Measurements from ENCODE around the gene DNHD1.
A peak's percentile ranks its signal among the peaks of the same experiment; 100 is the strongest.

The DNHD1 gene

DNA sequence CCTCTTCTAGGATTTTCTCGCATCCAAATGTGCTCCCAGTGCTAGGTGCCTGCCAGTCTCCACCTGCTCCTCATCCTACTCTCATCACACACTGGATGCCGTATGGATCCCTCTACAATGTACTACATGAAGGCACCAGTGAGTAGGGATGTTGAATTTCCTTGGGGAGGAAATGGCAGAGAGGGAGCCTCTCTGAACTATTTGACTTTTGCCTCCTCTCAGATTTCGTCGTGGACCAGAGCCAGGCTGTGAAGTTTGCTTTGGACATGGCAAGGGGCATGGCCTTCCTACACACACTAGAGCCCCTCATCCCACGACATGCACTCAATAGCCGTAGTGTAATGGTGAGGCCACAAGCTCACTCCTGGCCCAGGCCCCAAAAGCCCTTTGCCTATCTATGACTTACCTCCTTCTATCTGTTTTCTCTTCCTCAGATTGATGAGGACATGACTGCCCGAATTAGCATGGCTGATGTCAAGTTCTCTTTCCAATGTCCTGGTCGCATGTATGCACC is 112.5 kb downstream of the DNHD1 start:
- H3K4me3 ChIP-seq (replicated peaks in 1 of 2; ENCODE audit: low read depth in 2 of 2, low read length in 2 of 2) = no peak overlapping the region
- DNase-seq (ENCODE audit: low read depth in 2 of 2) = no peak
- TF ChIP-seq, protein P1, sequence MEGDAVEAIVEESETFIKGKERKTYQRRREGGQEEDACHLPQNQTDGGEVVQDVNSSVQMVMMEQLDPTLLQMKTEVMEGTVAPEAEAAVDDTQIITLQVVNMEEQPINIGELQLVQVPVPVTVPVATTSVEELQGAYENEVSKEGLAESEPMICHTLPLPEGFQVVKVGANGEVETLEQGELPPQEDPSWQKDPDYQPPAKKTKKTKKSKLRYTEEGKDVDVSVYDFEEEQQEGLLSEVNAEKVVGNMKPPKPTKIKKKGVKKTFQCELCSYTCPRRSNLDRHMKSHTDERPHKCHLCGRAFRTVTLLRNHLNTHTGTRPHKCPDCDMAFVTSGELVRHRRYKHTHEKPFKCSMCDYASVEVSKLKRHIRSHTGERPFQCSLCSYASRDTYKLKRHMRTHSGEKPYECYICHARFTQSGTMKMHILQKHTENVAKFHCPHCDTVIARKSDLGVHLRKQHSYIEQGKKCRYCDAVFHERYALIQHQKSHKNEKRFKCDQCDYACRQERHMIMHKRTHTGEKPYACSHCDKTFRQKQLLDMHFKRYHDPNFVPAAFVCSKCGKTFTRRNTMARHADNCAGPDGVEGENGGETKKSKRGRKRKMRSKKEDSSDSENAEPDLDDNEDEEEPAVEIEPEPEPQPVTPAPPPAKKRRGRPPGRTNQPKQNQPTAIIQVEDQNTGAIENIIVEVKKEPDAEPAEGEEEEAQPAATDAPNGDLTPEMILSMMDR (IDR thresholded peaks at IDR 0.05; ENCODE audit: low read depth, low read length) = no peak

DNA sequence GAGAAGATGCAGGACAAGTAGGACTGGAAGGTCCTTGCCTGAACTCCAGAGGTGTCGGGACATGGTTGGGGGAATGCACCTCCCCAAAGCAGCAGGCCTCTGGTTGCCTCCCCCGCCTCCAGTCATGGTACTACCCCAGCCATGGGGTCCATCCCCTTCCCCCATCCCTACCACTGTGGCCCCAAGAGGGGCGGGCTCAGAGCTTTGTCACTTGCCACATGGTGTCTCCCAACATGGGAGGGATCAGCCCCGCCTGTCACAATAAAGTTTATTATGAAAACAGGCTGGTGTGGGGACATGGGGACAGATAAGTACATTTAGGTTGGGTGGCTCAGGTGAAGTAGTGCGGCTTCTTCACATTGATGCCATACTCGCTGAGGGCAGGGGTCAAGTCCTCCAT is 113.5 kb downstream of the DNHD1 start:
- no peak for DNase-seq (ENCODE audit: low read depth in 2 of 2)
- H3K4me3 ChIP-seq (replicated peaks in 1 of 2; ENCODE audit: low read depth in 2 of 2, low read length in 2 of 2) = no peak overlapping the region
- TF ChIP-seq, protein P1 (IDR thresholded peaks at IDR 0.05; ENCODE audit: low read depth, low read length) = no peak

DNA sequence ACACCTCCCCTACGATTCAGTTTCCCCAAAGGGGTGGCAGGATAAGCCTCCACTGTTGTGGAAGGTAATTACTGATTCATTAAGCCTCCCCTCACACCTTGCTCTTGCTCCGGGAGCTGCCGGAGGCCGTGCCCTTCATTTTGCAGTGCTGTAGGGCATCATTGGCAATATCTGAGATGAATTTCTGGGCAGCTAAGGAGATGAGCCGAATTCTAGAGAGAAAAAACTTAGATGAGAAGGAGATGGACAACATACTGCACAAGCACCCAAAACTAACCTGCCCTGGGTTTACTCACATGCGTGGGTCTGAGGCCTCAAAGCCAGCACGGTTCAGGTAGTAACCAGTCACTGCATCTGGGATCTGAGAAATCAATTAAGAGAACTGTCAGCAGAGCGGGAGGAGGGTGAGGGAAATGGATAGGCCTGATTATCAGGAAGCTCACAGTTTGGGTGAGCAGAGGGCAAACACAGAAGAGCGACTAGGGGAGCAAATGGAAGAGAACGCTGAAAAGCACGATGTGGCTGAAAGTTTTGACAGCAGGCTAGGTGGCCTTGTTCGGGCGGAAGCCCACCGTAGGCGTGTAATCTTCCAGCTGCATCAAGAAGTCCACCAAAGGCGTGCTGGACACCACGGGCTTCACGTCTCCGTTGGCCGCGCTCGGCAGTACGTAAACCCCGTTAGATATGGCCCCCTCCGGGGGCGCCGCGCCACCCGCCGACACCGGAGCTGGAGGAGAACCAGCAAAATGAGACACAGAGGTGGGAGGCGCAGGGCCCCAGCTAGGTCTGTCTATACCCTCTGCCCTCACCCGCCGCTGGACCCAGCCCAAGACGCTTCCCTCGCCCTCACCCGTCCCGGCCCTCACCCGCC is 114.2 kb downstream of the DNHD1 start:
- peak; percentile 33 to 39 for DNase-seq (ENCODE audit: low read depth in 2 of 2)
- H3K4me3 ChIP-seq (replicated peaks in 1 of 2; ENCODE audit: low read depth in 2 of 2, low read length in 2 of 2) = peak overlapping the region; percentile 65 to 75
- TF ChIP-seq, protein P1 (IDR thresholded peaks at IDR 0.05; ENCODE audit: low read depth, low read length) = no peak

DNA sequence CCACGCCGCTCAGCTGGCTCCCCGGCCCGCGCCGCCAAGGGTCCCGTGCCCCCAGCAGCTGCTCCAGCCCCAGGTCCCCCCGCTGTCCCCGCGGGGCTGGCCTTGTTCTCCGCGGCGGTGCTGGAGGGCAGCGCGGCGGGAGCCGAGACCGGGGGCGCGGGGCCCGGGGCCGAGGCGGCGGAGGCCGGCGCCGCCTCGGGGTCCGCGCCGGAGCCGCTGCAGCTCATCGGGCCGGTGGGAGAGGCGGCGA is 114.8 kb downstream of the DNHD1 start:
- DNase-seq (ENCODE audit: low read depth in 2 of 2) = no peak
- H3K4me3 ChIP-seq (replicated peaks in 1 of 2; ENCODE audit: low read depth in 2 of 2, low read length in 2 of 2) = peak overlapping the region; percentile 65 to 75
- TF ChIP-seq, protein P1 (IDR thresholded peaks at IDR 0.05; ENCODE audit: low read depth, low read length) = no peak

DNA sequence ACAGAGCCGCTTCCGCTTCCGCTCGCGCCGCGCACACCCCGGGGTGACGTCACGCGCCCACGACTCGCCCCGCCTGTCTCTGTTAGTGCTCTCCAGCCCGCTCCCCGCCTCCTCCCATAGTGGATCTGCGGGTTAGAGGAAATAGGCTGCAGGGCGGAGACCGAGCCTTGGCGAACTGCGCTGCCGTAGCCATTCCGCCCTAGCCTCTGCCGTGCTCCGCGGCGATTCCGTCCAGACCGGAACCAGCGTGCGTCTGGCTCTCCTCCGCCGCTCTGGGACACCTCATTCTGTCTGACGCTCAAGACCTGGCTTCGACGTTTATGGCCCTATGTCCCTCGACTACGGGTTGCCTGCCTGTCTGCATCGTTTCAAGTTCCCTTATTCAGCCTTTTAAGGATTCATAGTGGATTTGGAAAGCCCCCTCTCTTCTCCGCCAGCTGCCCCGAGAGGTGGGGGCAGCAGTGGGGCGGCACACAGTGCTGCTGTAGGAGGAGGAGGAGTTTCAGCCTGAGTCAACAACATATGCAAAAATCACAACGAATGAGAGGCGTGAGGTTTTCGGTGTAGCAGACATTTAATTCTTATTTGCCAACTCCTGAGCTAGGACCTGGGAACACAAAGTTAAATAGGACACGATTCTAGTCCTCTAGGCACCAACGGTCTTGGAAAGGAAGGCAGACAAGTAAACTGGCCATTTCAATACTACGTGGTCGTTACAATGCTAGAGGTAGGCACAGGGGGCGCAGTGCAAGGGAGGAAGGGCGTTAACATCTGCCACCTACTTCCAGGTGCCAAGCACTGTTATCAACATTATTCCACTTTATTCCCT is 115.3 kb downstream of the DNHD1 start, which contains the start of gene TAF10:
TSS of gene TAF10 (minus strand) at position 4 of the 829 bp plus-strand sequence. CDS start 27 bp downstream, outside the sequence.
- H3K4me3 ChIP-seq (replicated peaks in 1 of 2; ENCODE audit: low read depth in 2 of 2, low read length in 2 of 2) = peak within 1 kb of the TSS; percentile 65 to 75
- DNase-seq (ENCODE audit: low read depth in 2 of 2) = peak; percentile 97 to 98
- TF ChIP-seq, protein P1 (IDR thresholded peaks at IDR 0.05; ENCODE audit: low read depth, low read length) = peak; percentile 54

DNA sequence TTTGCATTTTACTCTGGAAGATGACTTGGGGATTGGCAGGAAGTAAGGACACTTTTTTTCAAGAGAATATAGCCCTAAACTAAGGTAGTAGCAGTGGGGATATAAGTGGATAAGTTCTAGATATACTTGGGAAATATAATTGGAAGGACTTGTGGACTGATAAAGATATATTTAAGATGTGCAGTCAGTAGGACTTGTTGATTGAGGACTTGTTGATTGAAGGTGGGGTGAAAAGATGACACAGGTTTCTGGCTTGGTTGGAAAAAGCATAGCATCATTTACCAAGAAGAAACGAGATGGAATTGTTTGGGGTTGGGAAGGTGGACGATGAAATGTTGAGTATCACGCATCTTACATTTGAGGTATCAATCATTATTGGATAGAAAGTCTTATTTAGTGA is 116.4 kb downstream of the DNHD1 start:
- DNase-seq (ENCODE audit: low read depth in 2 of 2) = no peak
- no peak overlapping the region for H3K4me3 ChIP-seq (replicated peaks in 1 of 2; ENCODE audit: low read depth in 2 of 2, low read length in 2 of 2)
- TF ChIP-seq, protein P1 (IDR thresholded peaks at IDR 0.05; ENCODE audit: low read depth, low read length) = no peak

Data from cardiac fibroblast (primary cell).